A172 (cell line): Measurements from ENCODE around the gene ACOX1. TPM values are rescaled to one million over a fixed set of nuclear protein-coding genes. Genes with fewer than 3 reads are reported as not detected.

Experiments used
- DNase-seq: peaks from one replicate; pipeline ENCODE4 v3.0.0-alpha.2; 2015; ENCODE audit warnings: low spot score
- total RNA-seq: library from RNA; depleted of rRNA; stranded (reverse); fragments of >200 nt; shearing (Covaris generic); gene quantifications from 2 replicates; pipeline ENCODE4 v1.2.3, GENCODE V29; 2014

The ACOX1 gene
- total RNA-seq, 1 experiment from 2014 or later: 48.6 TPM

GRCh38 chr17:75909051-75909811 lies 69.7 kb downstream of the ACOX1 start:
- no peak for DNase-seq

GRCh38 chr17:75908201-75908600 lies 70.8 kb downstream of the ACOX1 start:
- peak; percentile 68 for DNase-seq

GRCh38 chr17:75906143-75906884 lies 72.7 kb downstream of the ACOX1 start:
- no peak for DNase-seq

GRCh38 chr17:75904749-75905521 lies 74.0 kb downstream of the ACOX1 start, which contains the start of gene MRPL38:
Gene MRPL38 (minus strand): TSS chr17:75904884. CDS start chr17:75904875, 9 bp downstream.
- peak; percentile 93 for DNase-seq

DNA sequence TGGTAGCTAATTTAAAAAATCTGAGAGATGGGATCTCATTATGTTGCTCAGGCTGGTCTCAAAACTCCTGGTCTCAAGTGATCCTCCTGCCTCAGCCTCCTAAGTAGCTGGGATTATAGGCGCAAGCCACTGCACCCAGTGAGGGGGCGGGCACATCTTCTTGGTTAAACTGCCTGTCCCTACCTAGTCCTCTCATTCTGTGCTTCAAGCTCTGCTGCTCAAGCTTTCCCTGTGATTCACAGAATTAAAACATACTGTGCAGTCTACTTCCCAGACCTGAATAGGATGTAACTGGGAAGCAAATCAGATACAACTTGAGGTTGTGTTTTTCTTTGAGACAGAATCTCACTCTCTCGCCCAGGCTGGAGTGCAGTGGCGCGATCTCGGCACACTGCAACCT lies 76.6 kb downstream of the ACOX1 start:
- no peak for DNase-seq

- no peak for DNase-seq
Observed at GRCh38 chr17:75901727-75902126, 77.2 kb downstream of the ACOX1 start.

GRCh38 chr17:75900691-75901533 lies 78.1 kb downstream of the ACOX1 start:
- DNase-seq: no peak

DNA sequence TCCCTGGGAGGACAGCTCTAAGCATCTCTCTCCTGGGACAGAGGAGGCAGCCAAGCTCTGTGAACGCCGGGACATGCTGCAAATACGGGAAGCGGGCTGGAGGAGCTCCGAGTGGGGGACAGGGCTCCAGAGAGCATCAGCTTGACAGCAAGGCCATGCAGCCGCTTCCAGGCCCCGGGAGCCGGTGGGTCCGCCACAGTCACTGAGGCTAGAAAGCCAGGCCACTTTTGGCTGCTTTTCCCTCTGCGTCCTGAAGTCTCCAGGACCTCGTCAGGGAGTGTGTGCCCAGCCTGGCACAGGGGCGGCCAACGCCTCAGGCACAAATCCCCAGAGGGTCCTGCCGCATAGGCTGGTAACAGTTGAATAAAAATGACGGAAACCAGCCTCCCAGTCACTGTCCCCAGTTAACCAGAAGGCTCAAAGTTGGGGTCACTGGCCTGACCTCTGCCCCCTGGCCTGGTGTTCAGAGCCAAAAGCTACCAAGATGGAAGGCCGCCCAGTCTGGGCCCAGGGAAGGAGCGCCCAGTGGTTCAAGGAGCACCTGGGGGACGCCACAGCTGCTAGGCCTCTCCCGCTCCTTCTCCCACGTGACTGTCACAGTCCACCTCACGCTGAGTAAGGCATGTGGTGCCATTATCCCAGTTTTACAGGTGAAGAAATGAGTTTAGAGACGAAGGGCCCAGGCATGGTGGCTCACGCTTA lies 79.0 kb downstream of the ACOX1 start:
- DNase-seq: no peak

- DNase-seq: no peak
Observed at GRCh38 chr17:75899353-75899752, 79.6 kb downstream of the ACOX1 start.

DNA sequence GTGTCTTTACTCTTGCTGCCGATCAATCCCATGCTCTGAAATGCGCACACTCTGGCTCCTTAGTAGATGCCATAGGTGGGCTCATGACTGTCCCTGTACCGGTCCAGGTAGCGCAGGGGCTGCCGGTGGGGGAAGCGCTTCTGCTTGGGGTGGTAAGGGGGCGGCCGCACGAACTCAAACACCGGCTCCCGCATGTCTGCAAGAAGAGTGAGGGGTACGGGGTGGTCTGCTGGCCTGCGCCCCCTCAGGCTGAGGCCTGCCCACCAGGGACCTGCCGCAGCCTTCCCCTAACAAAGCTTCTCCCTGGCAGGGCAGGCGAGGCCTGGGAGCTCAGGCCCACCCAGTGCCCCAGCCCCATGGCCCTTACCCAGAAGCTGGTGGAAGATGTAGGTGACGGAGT lies 80.2 kb downstream of the ACOX1 start:
- no peak for DNase-seq

- DNase-seq: no peak
Observed at GRCh38 chr17:75898065-75898464, 80.9 kb downstream of the ACOX1 start.

DNA sequence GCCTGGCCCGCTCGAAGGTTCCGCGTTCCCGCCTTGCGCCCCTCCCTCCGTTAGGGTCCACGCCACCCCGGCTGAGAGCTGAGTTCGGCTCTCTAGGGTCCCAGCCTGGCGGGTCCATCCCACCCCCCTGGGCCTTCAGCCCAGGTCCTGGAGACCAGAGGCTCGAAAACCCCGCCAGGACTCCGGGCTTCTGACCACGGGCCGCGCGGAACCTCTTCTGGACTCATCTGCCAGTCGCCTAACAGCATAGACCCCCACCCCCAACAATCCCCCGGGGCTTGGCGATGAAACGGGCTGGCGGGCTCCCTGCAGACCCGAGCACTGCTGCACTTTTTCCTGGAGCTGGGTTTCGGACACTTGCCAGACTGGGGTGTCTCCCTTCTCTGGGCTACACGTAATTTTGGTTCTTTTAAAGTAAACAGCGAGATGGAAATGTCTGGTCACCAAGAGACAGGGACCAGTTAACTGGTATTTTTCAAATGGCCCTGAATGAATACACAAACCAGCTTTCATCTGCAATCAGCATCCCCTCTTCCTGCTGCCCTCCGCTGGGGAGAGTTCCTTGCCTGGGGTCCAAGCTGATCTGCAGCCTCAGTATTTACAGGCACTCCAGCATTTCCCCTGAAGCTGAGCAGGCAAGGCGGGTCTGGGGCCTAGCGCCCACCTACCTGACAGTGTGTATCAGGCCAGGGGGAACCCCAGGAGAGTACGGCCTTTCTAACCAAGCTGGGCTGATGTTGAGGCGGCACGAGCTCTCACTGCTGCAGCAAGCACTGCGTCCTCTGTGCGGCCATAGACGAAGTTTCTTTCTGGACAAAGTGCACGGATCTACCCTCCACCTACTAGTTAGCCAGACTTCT lies 81.6 kb downstream of the ACOX1 start:
- DNase-seq: no peak

DNA sequence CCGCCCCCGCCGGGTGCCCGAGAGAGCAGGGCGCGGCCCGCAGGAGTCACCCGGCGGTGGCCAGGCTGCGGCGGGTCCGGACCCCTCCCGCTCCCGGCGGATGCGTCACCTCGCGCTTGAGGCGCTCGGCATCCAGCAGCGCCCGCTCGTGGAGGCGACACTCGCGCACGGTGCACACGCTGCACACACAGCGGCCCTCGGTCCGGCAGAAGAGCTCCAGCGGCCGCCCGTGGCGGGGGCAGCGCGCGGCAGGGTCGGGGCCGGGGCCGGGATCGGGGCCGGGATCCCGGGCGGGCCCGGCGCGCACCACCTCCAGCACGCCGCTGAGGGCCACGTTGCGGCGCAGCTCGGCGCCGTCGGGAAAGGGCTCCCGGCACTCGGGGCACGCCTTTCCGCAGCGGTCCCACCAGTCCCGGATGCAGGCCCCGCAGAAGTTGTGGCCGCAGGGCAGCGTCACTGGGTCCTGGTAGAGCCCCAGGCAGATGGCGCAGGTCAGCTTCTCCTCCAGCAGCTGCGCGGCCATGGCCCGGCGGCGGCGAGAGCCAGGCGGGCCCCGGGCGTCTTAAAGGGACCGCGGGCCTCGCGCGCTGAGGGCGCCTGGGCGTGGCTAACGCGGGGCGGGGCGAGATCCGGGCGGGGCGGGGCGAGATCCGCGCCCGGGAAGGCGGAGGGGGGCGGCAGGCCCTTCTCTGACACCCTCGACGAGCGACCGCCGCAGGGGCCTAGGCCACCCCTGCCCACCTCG lies 82.4 kb downstream of the ACOX1 start, which contains the start of gene TRIM65:
Gene TRIM65, minus strand, starts transcription at position 537 of the 745 bp plus-strand sequence. Its CDS starts 14 bp downstream, at position 523.
- DNase-seq: peak; percentile 54

DNA sequence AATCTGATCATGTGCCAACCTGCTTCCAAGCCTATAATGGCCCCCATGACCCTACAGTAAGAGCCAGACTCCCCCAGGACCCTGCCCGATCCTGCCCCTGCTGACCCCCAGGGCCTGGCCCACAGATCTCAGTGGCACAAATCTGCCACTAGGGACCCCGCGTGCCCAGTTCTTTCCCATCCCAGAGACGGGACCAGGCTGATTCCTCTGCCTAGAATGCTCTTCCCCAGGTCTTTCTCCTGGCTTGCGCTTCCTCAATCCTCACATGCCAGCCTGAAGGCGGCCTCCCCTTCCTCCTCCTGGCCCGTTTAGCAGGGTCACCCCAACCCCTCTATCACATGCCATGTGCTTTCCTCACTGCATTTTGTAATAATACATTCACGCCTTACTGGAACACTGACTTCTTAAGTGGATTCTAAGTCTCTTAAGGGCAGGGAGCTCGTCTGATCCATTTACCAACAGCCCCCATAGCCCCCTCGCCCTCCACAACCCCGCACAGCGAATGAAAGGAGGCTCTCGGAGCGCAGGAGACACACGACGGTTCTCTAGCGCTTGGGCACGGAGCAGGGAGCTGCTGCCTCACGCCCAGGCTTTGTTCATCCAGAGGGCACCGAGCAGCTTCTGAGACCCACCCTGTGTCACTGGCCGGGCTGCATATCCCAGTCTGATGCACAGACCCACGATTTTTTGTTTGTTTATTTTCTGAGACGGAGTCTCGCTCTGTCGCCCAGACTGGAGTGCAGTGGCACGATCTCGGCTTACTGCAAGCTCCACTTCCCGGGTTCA lies 83.4 kb downstream of the ACOX1 start:
- DNase-seq: no peak

DNA sequence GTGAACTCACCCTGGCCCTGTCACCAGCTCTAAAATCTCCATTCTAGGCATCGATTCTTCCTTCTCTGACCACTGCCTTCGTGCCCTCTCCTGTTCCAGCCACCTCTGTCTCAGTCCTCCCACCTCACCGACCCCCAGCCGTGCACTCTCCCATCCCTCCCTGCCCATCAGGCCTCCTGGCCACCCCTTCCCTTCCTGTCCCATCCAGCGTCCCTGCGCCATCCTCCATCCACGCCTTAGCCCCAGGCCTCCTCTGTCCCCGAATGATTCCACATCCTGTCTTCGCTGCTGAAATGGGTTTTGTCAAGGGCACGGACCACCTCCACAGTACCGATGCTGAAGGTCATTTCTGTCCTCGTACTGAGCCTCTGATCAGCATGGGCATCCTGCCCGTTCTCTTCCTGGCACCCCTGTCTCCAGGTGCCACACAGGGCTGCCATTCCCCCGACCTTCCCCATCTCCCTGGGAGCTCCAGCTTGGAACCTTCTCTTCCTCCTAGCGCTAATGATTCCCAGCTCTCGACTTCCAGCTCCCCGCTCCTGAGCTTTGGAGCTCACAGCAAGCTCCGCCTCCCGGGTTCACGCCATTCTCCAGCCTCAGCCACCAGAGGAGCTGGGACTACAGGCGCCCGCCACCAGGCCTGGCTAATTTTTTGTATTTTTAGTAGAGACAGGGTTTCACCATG lies 84.8 kb downstream of the ACOX1 start:
- no peak for DNase-seq

- DNase-seq: no peak
Observed at GRCh38 chr17:75893305-75894048, 85.5 kb downstream of the ACOX1 start.
